ENCODE measurements around the gene SPC25. TPM values are rescaled to one million over a fixed set of nuclear protein-coding genes. Genes with fewer than 3 reads are reported as not detected.
"Not testable (repeated sequence)": the region's sequence is repeated elsewhere in the genome, so short reads cannot be mapped to it uniquely, and the experiment has no call there.

SPC25 gene
- total and polyA plus RNA-seq, 7 experiments from 2014 or later = 0.24 to 24.7 (median 0.28) TPM; not detected in 3

DNA sequence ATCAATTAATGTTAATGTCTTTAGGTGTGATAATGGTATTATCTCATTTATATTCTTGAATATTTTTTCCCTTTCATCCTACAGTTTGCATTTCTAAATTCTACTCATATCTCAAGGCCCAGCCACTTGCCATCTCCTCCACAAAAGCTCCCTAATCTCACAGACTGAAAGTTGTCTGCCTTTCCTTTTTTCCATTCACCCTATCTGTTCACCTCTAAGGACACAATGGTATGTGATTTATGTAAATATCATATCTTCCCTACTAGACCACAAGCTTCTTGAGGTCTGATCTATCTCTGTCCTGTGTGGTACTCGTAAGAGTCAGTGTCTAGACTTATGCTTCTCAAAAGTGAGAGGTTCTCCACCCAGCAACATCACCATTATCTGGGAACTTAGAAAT, 3.9 kb upstream of the SPC25 start:
- peaks cover 0 to 16% (median 9%) of the 10 kb centered on the region in 7 donors for H3K4me1 Mint-ChIP-seq
- DNase-seq (no peak), ATAC-seq (no peak)
- Histone ChIP-seq H3K4me1 (ENCODE audit: control insufficient read depth in 2 of 2, insufficient read depth in 2 of 2, low read length in 2 of 2) (peaks cover 0 to 4% of the 10 kb centered on the region in 2 donors), H3K36me3 (ENCODE audit: control insufficient read depth in 2 of 3, insufficient read depth in 3 of 3, low read length in 3 of 3) (no peaks in the 10 kb centered on the region), H3K9me3 (ENCODE audit: control insufficient read depth in 2 of 3, low read length in 3 of 3) (no peaks in the 10 kb centered on the region), H3K27me3 (ENCODE audit: control insufficient read depth in 2 of 2, insufficient read depth in 2 of 2, low read length in 2 of 2) (no peaks in the 10 kb centered on the region), H3K4me3 (ENCODE audit: low read length) (no peak overlapping the region), H3K27ac (ENCODE audit: low read depth, low read length) (no peak overlapping the region)
- POLR2A ChIA-PET = no interaction called here
- H3K36me3 Mint-ChIP-seq = peaks cover 0 to 2% (median 0%) of the 10 kb centered on the region in 5 donors
- intact Hi-C loops (cut with micrococcal nuclease) = loop anchor here (5.0 kb wide), 4 partner anchors 437 to 1033 kb away; partner anchors contain the start of genes CERS6 (in 1 of the 2), FASTKD1 (in 1 of the 2) and PPIG (in 1 of the 2)
- H3K4me3 Mint-ChIP-seq = no peak overlapping the region
- no peaks in the 10 kb centered on the region for H3K9me3 Mint-ChIP-seq
- H3K27ac Mint-ChIP-seq = no peak overlapping the region
- H3K27me3 Mint-ChIP-seq = peaks cover 0 to 52% (median 7%) of the 10 kb centered on the region in 5 donors
- CTCF ChIA-PET = interaction anchor here (0.7 kb wide), 1 partner anchor 68 kb away, joined by 3 read pairs; no protein-coding TSS in a partner anchor

DNA sequence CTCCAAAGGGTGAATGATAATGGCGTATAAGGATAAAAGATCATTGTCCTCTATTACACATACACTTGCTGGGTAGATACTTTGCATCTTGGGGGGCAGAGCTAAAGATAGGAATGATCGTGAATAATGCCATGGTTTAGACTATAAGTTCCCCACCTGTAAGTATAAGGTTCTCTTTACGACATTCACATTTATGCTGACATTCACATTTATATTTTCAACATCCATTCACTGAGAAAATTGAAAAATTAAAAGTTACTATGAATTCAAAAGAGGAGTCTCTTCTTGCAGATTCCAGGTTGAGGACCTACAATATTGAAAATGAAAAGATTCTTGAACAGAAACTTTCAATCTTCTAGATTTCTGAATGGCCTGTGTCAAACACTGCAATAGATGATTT, 2.1 kb upstream of the SPC25 start:
- CTCF ChIA-PET = no interaction called here

DNA sequence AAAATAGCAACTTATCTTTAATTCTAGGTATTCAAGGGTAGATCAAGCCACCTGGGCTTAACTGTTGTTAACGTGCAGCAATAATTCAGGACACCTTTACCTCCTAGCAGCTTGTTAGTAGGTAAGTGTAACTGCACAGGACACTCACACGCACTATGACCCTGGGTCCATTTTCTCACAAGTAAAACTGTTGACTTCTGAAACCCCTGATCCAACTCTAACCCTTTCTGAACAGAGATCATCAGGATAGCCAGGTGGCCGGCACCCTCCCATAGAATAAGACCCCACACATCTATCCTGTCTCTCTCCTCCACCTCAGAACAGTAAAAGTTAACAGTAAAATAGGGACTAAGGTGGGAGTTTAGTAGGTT, 610 bp downstream of the SPC25 start:
- Histone ChIP-seq H3K27ac (ENCODE audit: low read depth, low read length) (no peak overlapping the region), H3K36me3 (ENCODE audit: control insufficient read depth in 2 of 3, insufficient read depth in 3 of 3, low read length in 3 of 3) (no peaks in the 10 kb centered on the region), H3K4me3 (ENCODE audit: low read length) (peak overlapping the region; percentile 67), H3K9me3 (ENCODE audit: control insufficient read depth in 2 of 3, low read length in 3 of 3) (no peaks in the 10 kb centered on the region), H3K4me1 (ENCODE audit: control insufficient read depth in 2 of 2, insufficient read depth in 2 of 2, low read length in 2 of 2) (peaks cover 0 to 4% of the 10 kb centered on the region in 2 donors), H3K27me3 (ENCODE audit: control insufficient read depth in 2 of 2, insufficient read depth in 2 of 2, low read length in 2 of 2) (no peaks in the 10 kb centered on the region)
- peaks cover 0 to 31% (median 9%) of the 10 kb centered on the region in 7 donors for H3K4me1 Mint-ChIP-seq
- ATAC-seq (no peak), DNase-seq (no peak)
- H3K9me3 Mint-ChIP-seq = no peaks in the 10 kb centered on the region
- peaks cover 0 to 22% (median 0%) of the 10 kb centered on the region in 5 donors for H3K36me3 Mint-ChIP-seq
- H3K27me3 Mint-ChIP-seq = peaks cover 0 to 30% (median 7%) of the 10 kb centered on the region in 5 donors
- peak overlapping the region in 1 of 9 donors; percentile 96 for H3K27ac Mint-ChIP-seq
- intact Hi-C loops (cut with micrococcal nuclease) = loop anchor here (2.0 to 5.0 kb wide), 7 partner anchors 15 to 1038 kb away; partner anchors contain the start of genes CERS6 (in 1 of the 2), FASTKD1 (in 1 of the 2), PPIG (in 1 of the 2) and STK39 (in 1 of the 2)
- H3K4me3 Mint-ChIP-seq = peak overlapping the region; percentile 80 to 99 (median 94)
- CTCF ChIA-PET = no interaction called here
- POLR2A ChIA-PET = interaction anchor here (0.6 kb wide), 1 partner anchor 80 kb away, joined by 3 read pairs; no protein-coding TSS in a partner anchor

More for the DNA sequence above, 2.1 kb upstream of the SPC25 start:
- H3K9me3 Mint-ChIP-seq = no peaks in the 10 kb centered on the region
- H3K27me3 Mint-ChIP-seq = peaks cover 0 to 50% (median 7%) of the 10 kb centered on the region in 5 donors
- intact Hi-C loops (cut with micrococcal nuclease) = loop anchor here (5.0 kb wide), 4 partner anchors 435 to 1035 kb away; partner anchors contain the start of genes CERS6 (in 1 of the 2), FASTKD1 (in 1 of the 2) and PPIG (in 1 of the 2)
- peaks cover 0 to 7% (median 0%) of the 10 kb centered on the region in 5 donors for H3K36me3 Mint-ChIP-seq
- POLR2A ChIA-PET = no interaction called here
- DNase-seq (no peak), ATAC-seq (no peak)
- peaks cover 0 to 4% of the 10 kb centered on the region in 2 donors for H3K4me1 ChIP-seq (ENCODE audit: control insufficient read depth in 2 of 2, insufficient read depth in 2 of 2, low read length in 2 of 2)
- H3K36me3 ChIP-seq (ENCODE audit: control insufficient read depth in 2 of 3, insufficient read depth in 3 of 3, low read length in 3 of 3) = no peaks in the 10 kb centered on the region
- H3K4me3 Mint-ChIP-seq = no peak overlapping the region
- H3K27ac ChIP-seq (ENCODE audit: low read depth, low read length) = no peak overlapping the region
- H3K4me3 ChIP-seq (ENCODE audit: low read length) = no peak overlapping the region
- H3K27me3 ChIP-seq (ENCODE audit: control insufficient read depth in 2 of 2, insufficient read depth in 2 of 2, low read length in 2 of 2) = no peaks in the 10 kb centered on the region
- no peak overlapping the region for H3K27ac Mint-ChIP-seq
- peaks cover 0 to 21% (median 9%) of the 10 kb centered on the region in 7 donors for H3K4me1 Mint-ChIP-seq
- H3K9me3 ChIP-seq (ENCODE audit: control insufficient read depth in 2 of 3, low read length in 3 of 3) = no peaks in the 10 kb centered on the region

DNA sequence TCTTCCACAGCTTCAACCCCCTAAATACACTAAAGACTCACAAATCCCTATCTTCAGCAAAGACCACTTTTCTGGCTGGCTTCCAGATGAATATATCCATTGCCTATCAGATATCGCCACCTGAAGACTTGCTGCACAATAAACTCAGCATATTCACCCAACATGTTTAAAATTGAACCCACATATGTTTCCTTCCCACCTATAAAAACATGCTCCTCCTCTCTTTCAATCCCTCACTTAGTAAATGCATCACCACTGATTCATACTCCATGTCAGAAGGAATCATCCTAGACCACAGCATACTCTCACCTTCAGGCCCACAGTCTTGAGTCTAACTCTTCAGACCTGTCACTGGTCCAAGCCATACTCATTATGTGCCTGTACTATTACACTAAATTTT, 5.3 kb downstream of the SPC25 start:
- Histone ChIP-seq H3K4me3 (ENCODE audit: low read length) (no peak overlapping the region), H3K27me3 (ENCODE audit: control insufficient read depth in 2 of 2, insufficient read depth in 2 of 2, low read length in 2 of 2) (no peaks in the 10 kb centered on the region), H3K9me3 (ENCODE audit: control insufficient read depth in 2 of 3, low read length in 3 of 3) (no peaks in the 10 kb centered on the region), H3K36me3 (ENCODE audit: control insufficient read depth in 2 of 3, insufficient read depth in 3 of 3, low read length in 3 of 3) (no peaks in the 10 kb centered on the region), H3K27ac (ENCODE audit: low read depth, low read length) (no peak overlapping the region), H3K4me1 (ENCODE audit: control insufficient read depth in 2 of 2, insufficient read depth in 2 of 2, low read length in 2 of 2) (no peaks in the 10 kb centered on the region)
- Mint-ChIP-seq H3K4me1 (peaks cover 0 to 36% (median 0%) of the 10 kb centered on the region in 7 donors), H3K4me3 (no peak overlapping the region), H3K27me3 (no peaks in the 10 kb centered on the region), H3K9me3 (no peaks in the 10 kb centered on the region), H3K36me3 (peaks cover 0 to 30% (median 0%) of the 10 kb centered on the region in 5 donors), H3K27ac (no peak overlapping the region)
- ATAC-seq = no peak
- intact Hi-C loops (cut with micrococcal nuclease) = no loop called here
- CTCF ChIA-PET = interaction anchor here (1.0 kb wide), 1 partner anchor 538 kb away, joined by 3 read pairs; no protein-coding TSS in a partner anchor
- POLR2A ChIA-PET = no interaction called here
- DNase-seq = no peak

DNA sequence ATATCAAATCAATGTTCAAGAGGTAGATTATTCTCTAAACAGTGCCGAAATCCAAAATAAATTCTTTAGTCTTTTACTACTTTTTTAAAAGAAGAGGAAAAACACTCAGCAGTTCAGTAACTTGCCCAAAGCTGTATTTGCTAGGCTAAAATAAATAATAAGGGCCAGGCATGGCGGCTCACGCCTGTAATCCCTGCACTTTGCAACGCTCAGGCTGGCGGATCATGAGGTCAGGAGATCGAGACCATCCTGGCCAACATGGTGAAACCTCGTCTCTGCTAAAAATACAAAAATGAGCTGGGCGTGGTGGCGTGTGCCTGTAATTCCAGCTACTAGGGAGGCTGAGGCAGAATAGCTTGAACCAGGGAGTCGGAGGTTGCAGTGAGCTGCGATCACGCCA, 8.1 kb downstream of the SPC25 start:
- DNase-seq; H3K4me1 ChIP-seq (ENCODE audit: control insufficient read depth in 2 of 2, insufficient read depth in 2 of 2, low read length in 2 of 2); H3K4me3 Mint-ChIP-seq; H3K27ac Mint-ChIP-seq; H3K9me3 Mint-ChIP-seq; H3K27me3 ChIP-seq (ENCODE audit: control insufficient read depth in 2 of 2, insufficient read depth in 2 of 2, low read length in 2 of 2); H3K27ac ChIP-seq (ENCODE audit: low read depth, low read length); H3K9me3 ChIP-seq (ENCODE audit: control insufficient read depth in 2 of 3, low read length in 3 of 3); H3K4me3 ChIP-seq (ENCODE audit: low read length); CTCF ChIA-PET; H3K36me3 ChIP-seq (ENCODE audit: control insufficient read depth in 2 of 3, insufficient read depth in 3 of 3, low read length in 3 of 3); intact Hi-C loops (cut with micrococcal nuclease); POLR2A ChIA-PET; H3K27me3 Mint-ChIP-seq; ATAC-seq: not testable (repeated sequence)
- Mint-ChIP-seq H3K36me3 (peaks cover 0 to 29% (median 0%) of the 10 kb centered on the region in 5 donors), H3K4me1 (peaks cover 0 to 29% (median 0%) of the 10 kb centered on the region in 7 donors)

DNA sequence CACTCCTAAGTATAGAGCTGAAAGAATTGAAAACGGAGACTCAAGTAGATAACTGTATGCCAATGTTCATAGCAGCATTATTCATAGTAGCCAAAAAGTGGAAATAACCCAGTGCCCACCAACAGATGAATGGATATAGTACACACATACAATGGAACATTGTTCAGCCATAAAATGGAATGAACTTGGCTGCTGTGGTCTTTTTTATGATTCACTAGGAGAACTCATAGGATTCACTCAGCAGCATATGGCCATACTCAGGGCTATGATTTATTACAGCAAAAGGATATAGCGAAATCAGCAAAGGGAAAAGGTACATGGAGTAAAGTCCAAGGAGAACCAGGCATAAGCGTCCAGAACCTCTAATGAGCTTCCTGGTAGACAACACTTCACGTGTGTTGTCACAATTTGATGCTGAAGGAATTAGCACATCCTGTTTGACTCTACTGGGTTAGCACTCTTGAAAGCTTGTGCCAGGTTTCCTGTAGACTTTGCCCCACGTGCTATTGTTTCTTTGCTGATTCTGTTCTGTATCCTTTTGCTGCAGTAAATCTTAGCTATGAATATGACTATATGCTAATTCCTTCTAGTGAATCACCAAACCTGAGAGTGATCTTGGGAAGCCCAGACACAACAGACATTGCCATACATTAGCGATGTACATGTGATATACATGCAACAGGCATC, 15.7 kb downstream of the SPC25 start:
- H3K27me3 ChIP-seq (ENCODE audit: control insufficient read depth in 2 of 2, insufficient read depth in 2 of 2, low read length in 2 of 2) = no peaks in the 10 kb centered on the region
- Mint-ChIP-seq H3K4me3 (no peak overlapping the region), H3K27ac (no peak overlapping the region), H3K36me3 (peaks cover 0 to 37% (median 0%) of the 10 kb centered on the region in 5 donors), H3K9me3 (peaks cover 0 to 3% (median 0%) of the 10 kb centered on the region in 11 donors), H3K4me1 (peaks cover 0 to 10% (median 0%) of the 10 kb centered on the region in 7 donors), H3K27me3 (no peaks in the 10 kb centered on the region)
- no peaks in the 10 kb centered on the region for H3K4me1 ChIP-seq (ENCODE audit: control insufficient read depth in 2 of 2, insufficient read depth in 2 of 2, low read length in 2 of 2)
- H3K36me3 ChIP-seq (ENCODE audit: control insufficient read depth in 2 of 3, insufficient read depth in 3 of 3, low read length in 3 of 3) = no peaks in the 10 kb centered on the region
- ATAC-seq (no peak), DNase-seq (no peak)
- H3K27ac ChIP-seq (ENCODE audit: low read depth, low read length) = no peak overlapping the region
- no peaks in the 10 kb centered on the region for H3K9me3 ChIP-seq (ENCODE audit: control insufficient read depth in 2 of 3, low read length in 3 of 3)
- CTCF ChIA-PET = no interaction called here
- intact Hi-C loops (cut with micrococcal nuclease) = loop anchor here in 1 of 2 donors (2.0 kb wide), 1 partner anchor 14 kb away; no protein-coding TSS in a partner anchor
- POLR2A ChIA-PET = no interaction called here
- no peak overlapping the region for H3K4me3 ChIP-seq (ENCODE audit: low read length)
